Measurements from ENCODE around the gene NEK2. TPM values are rescaled to one million over a fixed set of nuclear protein-coding genes. Genes with fewer than 3 reads are reported as not detected.
A peak's percentile ranks its signal among the peaks of the same experiment; 100 is the strongest.

NEK2 gene
- total RNA-seq, 1 donor from 2014 or later = 93.3 TPM

GRCh38 chr1:211623515-211623914 lies 51.9 kb downstream of the NEK2 start:
- peaks cover 3% of the 10 kb centered on the region for H3K4me1 Mint-ChIP-seq
- H3K27ac ChIP-seq = no peak overlapping the region
- no peak overlapping the region for H3K4me3 Mint-ChIP-seq
- no peak overlapping the region for H3K27ac Mint-ChIP-seq
- no peaks in the 10 kb centered on the region for H3K36me3 ChIP-seq
- no peaks in the 10 kb centered on the region for H3K79me2 ChIP-seq (ENCODE audit: low read depth)
- H3K27me3 ChIP-seq = no peaks in the 10 kb centered on the region
- no peaks in the 10 kb centered on the region for H3K36me3 Mint-ChIP-seq
- H2AFZ ChIP-seq (replicated peaks) = no peak overlapping the region
- H3K9me3 ChIP-seq (ENCODE audit: low read depth) = no peaks in the 10 kb centered on the region
- no peak for TF ChIP-seq CTCF (IDR thresholded peaks at IDR 0.05)
- no peak for TF ChIP-seq EZH2phosphoT487 (IDR thresholded peaks at IDR 0.05)
- TF ChIP-seq EZH2 (IDR thresholded peaks at IDR 0.05) = no peak
- H3K9me3 Mint-ChIP-seq = no peaks in the 10 kb centered on the region
- H3F3A ChIP-seq (ENCODE audit: low read depth) = peaks cover 7% of the 10 kb centered on the region
- no peaks in the 10 kb centered on the region for H4K20me1 ChIP-seq (ENCODE audit: low read depth)
- no peak overlapping the region for H3K4me3 ChIP-seq
- no peak overlapping the region for H3K4me2 ChIP-seq
- no peak for DNase-seq (ENCODE audit: low spot score)
- H3K4me1 ChIP-seq = peaks cover 3% of the 10 kb centered on the region
- H3K9ac ChIP-seq = no peak overlapping the region
- H3K27me3 Mint-ChIP-seq (ENCODE audit: insufficient read depth, low read depth) = peaks cover 13% of the 10 kb centered on the region

GRCh38 chr1:211621447-211622198 lies 53.8 kb downstream of the NEK2 start:
- Histone ChIP-seq H4K20me1 (ENCODE audit: low read depth) (no peaks in the 10 kb centered on the region), H3K36me3 (no peaks in the 10 kb centered on the region), H2AFZ (replicated peaks) (no peak overlapping the region)

DNA sequence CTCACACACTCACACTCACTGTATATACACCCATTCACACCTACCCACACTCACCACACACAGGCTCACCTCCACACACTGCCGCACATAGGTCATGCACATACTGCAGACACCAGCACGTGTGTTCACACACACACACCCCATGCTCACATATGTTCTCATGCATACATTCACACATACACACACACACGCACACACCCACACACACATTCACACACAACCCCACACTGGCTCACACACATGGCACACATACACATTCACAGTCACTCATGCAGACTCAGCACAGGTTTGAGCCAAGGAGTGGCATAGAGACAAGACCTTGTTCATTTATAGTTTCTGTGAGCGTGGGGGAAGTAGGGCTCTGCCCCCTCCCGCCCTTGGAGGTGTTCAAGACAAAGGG lies 55.3 kb downstream of the NEK2 start:
- Histone ChIP-seq H3K27ac (no peak overlapping the region), H4K20me1 (ENCODE audit: low read depth) (no peaks in the 10 kb centered on the region), H3K4me3 (no peak overlapping the region), H3K27me3 (no peaks in the 10 kb centered on the region), H3F3A (ENCODE audit: low read depth) (peaks cover 5% of the 10 kb centered on the region), H3K9ac (no peak overlapping the region), H3K36me3 (no peaks in the 10 kb centered on the region), H3K79me2 (ENCODE audit: low read depth) (no peaks in the 10 kb centered on the region), H3K4me1 (peaks cover 4% of the 10 kb centered on the region), H3K4me2 (no peak overlapping the region), H2AFZ (replicated peaks) (no peak overlapping the region), H3K9me3 (ENCODE audit: low read depth) (no peaks in the 10 kb centered on the region)
- H3K36me3 Mint-ChIP-seq = no peaks in the 10 kb centered on the region
- H3K9me3 Mint-ChIP-seq = no peaks in the 10 kb centered on the region
- no peaks in the 10 kb centered on the region for H3K4me1 Mint-ChIP-seq
- H3K4me3 Mint-ChIP-seq = peak overlapping the region; percentile 42
- H3K27me3 Mint-ChIP-seq (ENCODE audit: insufficient read depth, low read depth) = peaks cover 8% of the 10 kb centered on the region
- H3K27ac Mint-ChIP-seq = peak overlapping the region; percentile 45
- TF ChIP-seq EZH2 (IDR thresholded peaks at IDR 0.05) = no peak
- no peak for TF ChIP-seq EZH2phosphoT487 (IDR thresholded peaks at IDR 0.05)
- TF ChIP-seq CTCF (IDR thresholded peaks at IDR 0.05) = no peak
- no peak for DNase-seq (ENCODE audit: low spot score)

More at GRCh38 chr1:211621447-211622198, 53.8 kb downstream of the NEK2 start:
- no peaks in the 10 kb centered on the region for H3K9me3 ChIP-seq (ENCODE audit: low read depth)
- Mint-ChIP-seq H3K27ac (no peak overlapping the region), H3K9me3 (no peaks in the 10 kb centered on the region), H3K4me1 (no peaks in the 10 kb centered on the region), H3K36me3 (no peaks in the 10 kb centered on the region), H3K27me3 (ENCODE audit: insufficient read depth, low read depth) (peaks cover 11% of the 10 kb centered on the region), H3K4me3 (no peak overlapping the region)
- H3K4me3 ChIP-seq = no peak overlapping the region
- TF ChIP-seq EZH2phosphoT487 (IDR thresholded peaks at IDR 0.05) = no peak
- no peaks in the 10 kb centered on the region for H3K79me2 ChIP-seq (ENCODE audit: low read depth)
- H3K4me1 ChIP-seq = no peaks in the 10 kb centered on the region
- DNase-seq (ENCODE audit: low spot score) = no peak
- H3F3A ChIP-seq (ENCODE audit: low read depth) = peaks cover 3% of the 10 kb centered on the region
- H3K27me3 ChIP-seq = no peaks in the 10 kb centered on the region
- H3K9ac ChIP-seq = no peak overlapping the region
- H3K4me2 ChIP-seq = no peak overlapping the region
- H3K27ac ChIP-seq = no peak overlapping the region
